Astrocyte (in vitro differentiated cells and primary cell): ENCODE data around the gene DNALI1. TPM values are rescaled to one million over a fixed set of nuclear protein-coding genes. Genes with fewer than 3 reads are reported as not detected.

Experiments used
- DNase-seq: peaks from one replicate; pipeline ENCODE4 v3.0.0-alpha.2; 2010; ENCODE audit warnings: low read depth
- FAIRE-seq: peaks from 2 replicates; lab custom pipeline; 2011; peaks lifted over from hg19 to GRCh38; lab: Jason Lieb, UNC
- H2AFZ ChIP-seq: 2 replicates; pipeline ENCODE4 v1.6.0; 2012; ENCODE audit warnings: low read depth, low read length, inconsistent platforms
- H3K27ac ChIP-seq: 2 replicates; pipeline ENCODE4 v1.5.1; 2011; ENCODE audit warnings: low read depth, low read length, inconsistent platforms
- H3K27me3 ChIP-seq: 2 replicates; pipeline ENCODE4 v1.6.0; 2011; ENCODE audit warnings: low read length, inconsistent platforms; ENCODE audit not compliant: insufficient read depth
- H3K36me3 ChIP-seq: 2 replicates; pipeline ENCODE4 v1.5.1; 2011; ENCODE audit warnings: low read length, inconsistent platforms; ENCODE audit not compliant: insufficient read depth
- H3K4me1 ChIP-seq: 2 replicates; pipeline ENCODE4 v1.5.1; 2011; ENCODE audit warnings: low read length, inconsistent platforms; ENCODE audit not compliant: insufficient read depth
- H3K4me2 ChIP-seq: 2 replicates; pipeline ENCODE4 v1.6.0; 2012; ENCODE audit warnings: low read length, inconsistent platforms
- H3K4me3 ChIP-seq: 2 replicates; pipeline ENCODE4 v1.5.1; 2011; ENCODE audit warnings: low read depth, mild to moderate bottlenecking, low read length, inconsistent platforms; ENCODE audit not compliant: insufficient read depth
- H3K79me2 ChIP-seq: 2 replicates; pipeline ENCODE4 v1.6.0; 2012; ENCODE audit warnings: mild to moderate bottlenecking, low read length, inconsistent platforms; ENCODE audit not compliant: insufficient read depth
- H3K9ac ChIP-seq: 2 replicates; pipeline ENCODE4 v1.6.0; 2012; ENCODE audit warnings: mild to moderate bottlenecking, low read length, inconsistent platforms
- H3K9me3 ChIP-seq: 2 replicates; pipeline ENCODE4 v1.5.1; 2012; ENCODE audit warnings: low read depth, mild to moderate bottlenecking, low read length, inconsistent platforms; ENCODE audit not compliant: insufficient read depth
- H4K20me1 ChIP-seq: 2 replicates; pipeline ENCODE4 v1.6.0; 2012; ENCODE audit warnings: low read length, inconsistent platforms; ENCODE audit not compliant: insufficient read depth
- H3K27ac Mint-ChIP-seq: one replicate; pipeline ENCODE4 v1.8.0; 2021; ENCODE audit warnings: mild to moderate bottlenecking, mixed read lengths; ENCODE audit not compliant: unreplicated experiment
- H3K27me3 Mint-ChIP-seq: one replicate; pipeline ENCODE4 v1.8.0; 2021; ENCODE audit warnings: low read depth, mixed read lengths; ENCODE audit not compliant: unreplicated experiment
- H3K36me3 Mint-ChIP-seq: one replicate; pipeline ENCODE4 v1.8.0; 2021; ENCODE audit warnings: low read depth, mixed read lengths; ENCODE audit not compliant: unreplicated experiment
- H3K4me1 Mint-ChIP-seq: one replicate; pipeline ENCODE4 v1.8.0; 2021; ENCODE audit warnings: low read depth, mixed read lengths; ENCODE audit not compliant: unreplicated experiment
- H3K4me3 Mint-ChIP-seq: one replicate; pipeline ENCODE4 v1.8.0; 2021; ENCODE audit warnings: mild to moderate bottlenecking, moderate library complexity, mixed read lengths; ENCODE audit not compliant: unreplicated experiment
- H3K9me3 Mint-ChIP-seq: one replicate; pipeline ENCODE4 v1.8.0; 2021; ENCODE audit warnings: mild to moderate bottlenecking, mixed read lengths; ENCODE audit not compliant: unreplicated experiment
- EZH2 ChIP-seq: IDR thresholded peaks from 2 replicates; pipeline ENCODE4 v1.6.1; 2012; ENCODE audit warnings: mild to moderate bottlenecking, low read length, inconsistent platforms; ENCODE audit not compliant: insufficient read depth
- total RNA-seq: library from RNA; stranded (reverse); gene quantifications from 2 replicates; pipeline ENCODE4 v1.2.1, GENCODE V29; 2021
- TF ChIP-seq, protein P1 (sequence below): IDR thresholded peaks from 2 replicates; pipeline ENCODE4 v1.5.1; 2011; ENCODE audit warnings: low read depth, mild to moderate bottlenecking, inconsistent platforms, low read length, moderate library complexity; ENCODE audit not compliant: insufficient read depth

The DNALI1 gene
- total RNA-seq, 1 donor from 2014 or later, result 9.6 TPM

DNA sequence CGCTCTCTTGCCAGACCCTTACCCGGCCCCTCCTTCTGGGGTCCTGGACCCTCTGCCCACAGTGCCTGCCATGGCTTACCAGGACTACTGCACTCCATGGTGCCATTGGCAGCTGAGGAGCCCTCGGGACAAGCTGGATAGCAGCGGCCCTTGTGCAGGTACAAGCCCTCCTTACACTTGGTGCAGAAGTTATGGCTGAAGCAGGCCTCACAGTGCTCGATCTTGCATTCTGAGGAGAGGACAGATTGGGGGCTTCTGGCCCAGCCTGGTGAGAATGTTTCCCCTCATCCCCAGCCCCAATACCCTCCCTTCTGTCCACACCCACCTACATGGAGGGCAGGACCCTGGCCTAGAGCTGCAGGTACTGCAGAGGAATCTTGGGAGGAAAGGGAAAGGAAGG lies 57.4 kb downstream of the DNALI1 start:
- no peaks in the 10 kb centered on the region for H3K4me1 ChIP-seq
- no peaks in the 10 kb centered on the region for H3K79me2 ChIP-seq
- Mint-ChIP-seq H3K27me3 (peaks cover 71% of the 10 kb centered on the region), H3K4me1 (no peaks in the 10 kb centered on the region), H3K9me3 (peaks cover 1% of the 10 kb centered on the region), H3K4me3 (no peak overlapping the region), H3K27ac (no peak overlapping the region), H3K36me3 (no peaks in the 10 kb centered on the region)
- DNase-seq (no peak), FAIRE-seq (no peak)
- no peak overlapping the region for H3K4me3 ChIP-seq
- H3K4me2 ChIP-seq, result no peak overlapping the region
- H3K27ac ChIP-seq, result no peak overlapping the region
- no peaks in the 10 kb centered on the region for H4K20me1 ChIP-seq
- no peaks in the 10 kb centered on the region for H3K36me3 ChIP-seq
- H3K9ac ChIP-seq, result no peak overlapping the region
- peaks cover 17% of the 10 kb centered on the region for H3K27me3 ChIP-seq
- TF ChIP-seq EZH2, result no peak
- TF ChIP-seq, protein P1, sequence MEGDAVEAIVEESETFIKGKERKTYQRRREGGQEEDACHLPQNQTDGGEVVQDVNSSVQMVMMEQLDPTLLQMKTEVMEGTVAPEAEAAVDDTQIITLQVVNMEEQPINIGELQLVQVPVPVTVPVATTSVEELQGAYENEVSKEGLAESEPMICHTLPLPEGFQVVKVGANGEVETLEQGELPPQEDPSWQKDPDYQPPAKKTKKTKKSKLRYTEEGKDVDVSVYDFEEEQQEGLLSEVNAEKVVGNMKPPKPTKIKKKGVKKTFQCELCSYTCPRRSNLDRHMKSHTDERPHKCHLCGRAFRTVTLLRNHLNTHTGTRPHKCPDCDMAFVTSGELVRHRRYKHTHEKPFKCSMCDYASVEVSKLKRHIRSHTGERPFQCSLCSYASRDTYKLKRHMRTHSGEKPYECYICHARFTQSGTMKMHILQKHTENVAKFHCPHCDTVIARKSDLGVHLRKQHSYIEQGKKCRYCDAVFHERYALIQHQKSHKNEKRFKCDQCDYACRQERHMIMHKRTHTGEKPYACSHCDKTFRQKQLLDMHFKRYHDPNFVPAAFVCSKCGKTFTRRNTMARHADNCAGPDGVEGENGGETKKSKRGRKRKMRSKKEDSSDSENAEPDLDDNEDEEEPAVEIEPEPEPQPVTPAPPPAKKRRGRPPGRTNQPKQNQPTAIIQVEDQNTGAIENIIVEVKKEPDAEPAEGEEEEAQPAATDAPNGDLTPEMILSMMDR, result no peak
- H3K9me3 ChIP-seq, result no peaks in the 10 kb centered on the region
- H2AFZ ChIP-seq, result no peak overlapping the region

DNA sequence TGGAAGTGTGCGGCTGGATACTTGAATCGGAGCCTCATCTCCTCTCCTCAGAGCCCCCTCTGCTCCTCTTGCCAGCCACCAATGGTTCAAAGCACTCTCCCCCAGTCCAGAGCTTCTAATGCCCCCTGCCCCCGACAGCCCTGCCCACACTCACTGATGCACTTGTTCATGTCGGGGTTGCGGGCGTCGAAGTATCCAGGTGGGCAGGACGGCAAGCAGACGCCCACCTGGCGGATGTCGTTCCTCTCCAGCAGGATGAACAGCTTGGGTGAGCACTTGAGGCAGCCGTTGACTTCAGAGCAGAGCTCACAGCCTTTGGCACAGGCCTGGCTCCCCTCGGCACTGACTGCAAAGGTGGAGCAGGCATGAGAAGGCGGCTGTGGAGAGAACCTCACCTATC lies 59.6 kb downstream of the DNALI1 start:
- H3K36me3 ChIP-seq, result no peaks in the 10 kb centered on the region
- H3K36me3 Mint-ChIP-seq, result no peaks in the 10 kb centered on the region
- peaks cover 1% of the 10 kb centered on the region for H3K9me3 Mint-ChIP-seq
- no peak overlapping the region for H3K9ac ChIP-seq
- no peak overlapping the region for H3K4me3 ChIP-seq
- H3K4me2 ChIP-seq, result no peak overlapping the region
- no peak for DNase-seq
- no peaks in the 10 kb centered on the region for H3K4me1 ChIP-seq
- peaks cover 11% of the 10 kb centered on the region for H3K27me3 ChIP-seq
- H3K4me1 Mint-ChIP-seq, result no peaks in the 10 kb centered on the region
- no peak overlapping the region for H3K4me3 Mint-ChIP-seq
- no peaks in the 10 kb centered on the region for H3K9me3 ChIP-seq
- no peak overlapping the region for H3K27ac ChIP-seq
- TF ChIP-seq, protein P1, result no peak
- no peak for TF ChIP-seq EZH2
- no peaks in the 10 kb centered on the region for H4K20me1 ChIP-seq
- no peak overlapping the region for H2AFZ ChIP-seq
- peaks cover 72% of the 10 kb centered on the region for H3K27me3 Mint-ChIP-seq
- H3K27ac Mint-ChIP-seq, result no peak overlapping the region
- no peaks in the 10 kb centered on the region for H3K79me2 ChIP-seq
- no peak for FAIRE-seq

Other genes with a start within 250 kb of the DNALI1 start
- gene ZC3H12A, start 82.4 kb upstream of the DNALI1 start, total RNA-seq, result 12.1 and 12.6 TPM in 2 replicates
- gene MEAF6, start 42.2 kb upstream of the DNALI1 start, total RNA-seq, result 49.0 and 49.1 TPM in 2 replicates
- 15.0 and 17.4 TPM in 2 replicates for gene SNIP1, start 2.6 kb upstream of the DNALI1 start, total RNA-seq
- 55.4 and 58.0 TPM in 2 replicates for gene GNL2, start 39.0 kb downstream of the DNALI1 start, total RNA-seq
- not detected in 2 replicates for gene RSPO1, start 78.0 kb downstream of the DNALI1 start, total RNA-seq
- gene CDCA8, start 135.6 kb downstream of the DNALI1 start, total RNA-seq, result 4.2 and 5.5 TPM in 2 replicates
- gene EPHA10, start 208.2 kb downstream of the DNALI1 start, total RNA-seq, result 0.31 TPM in 1 of 2 replicates, not detected in the other
- gene MANEAL, start 236.9 kb downstream of the DNALI1 start, total RNA-seq, result 0.67 and 1.4 TPM in 2 replicates